ENCODE data around the gene FKBP3.

DNA sequence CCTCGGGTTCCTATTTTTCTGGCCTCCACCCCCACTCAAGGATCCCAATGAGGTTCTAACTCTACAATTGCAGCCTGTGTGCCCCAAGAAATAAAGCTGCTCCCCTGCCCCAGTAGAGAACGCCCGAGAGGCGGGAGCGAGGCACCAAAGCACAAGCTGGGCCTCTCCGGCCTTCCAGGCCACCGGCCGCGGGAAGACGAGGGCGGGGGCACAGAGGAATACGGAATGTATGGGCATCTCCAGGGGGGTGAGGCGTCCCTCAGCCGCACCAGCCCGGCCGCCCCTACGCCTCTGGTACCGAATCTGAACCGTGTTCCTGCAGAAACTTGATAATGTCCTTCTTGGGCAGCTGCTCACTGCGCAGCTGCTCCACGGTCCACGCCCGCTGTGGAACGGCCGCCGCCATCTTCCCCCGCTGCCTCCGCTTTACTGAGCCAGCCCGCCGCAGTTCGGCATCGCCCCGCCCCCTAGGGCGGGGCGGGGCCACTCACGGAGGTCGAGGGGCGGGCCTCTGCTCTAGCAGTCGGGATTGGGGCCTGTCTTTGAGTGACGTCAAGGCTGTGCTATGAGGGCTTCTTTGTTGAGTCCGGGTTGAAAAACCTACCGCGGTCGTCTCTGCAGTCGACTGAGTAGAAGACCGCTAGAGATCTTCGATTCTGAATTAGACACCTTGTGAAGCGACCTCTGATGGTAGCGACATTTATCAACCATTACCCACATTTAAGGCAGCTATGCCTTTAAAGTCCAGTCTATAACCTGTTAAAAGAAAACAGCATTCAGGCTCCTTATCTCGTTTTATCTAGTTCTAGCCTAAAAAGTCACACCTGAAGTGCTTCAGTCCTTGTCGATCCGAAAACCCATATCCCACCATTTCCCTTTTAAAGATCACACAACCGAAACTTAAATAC lies at the start of gene FKBP3:
- TF ChIP-seq EZH2phosphoT487 (IDR thresholded peaks at IDR 0.05; ENCODE audit: borderline replicate concordance, low read depth, low read length): no peak
- TF ChIP-seq, protein P1, sequence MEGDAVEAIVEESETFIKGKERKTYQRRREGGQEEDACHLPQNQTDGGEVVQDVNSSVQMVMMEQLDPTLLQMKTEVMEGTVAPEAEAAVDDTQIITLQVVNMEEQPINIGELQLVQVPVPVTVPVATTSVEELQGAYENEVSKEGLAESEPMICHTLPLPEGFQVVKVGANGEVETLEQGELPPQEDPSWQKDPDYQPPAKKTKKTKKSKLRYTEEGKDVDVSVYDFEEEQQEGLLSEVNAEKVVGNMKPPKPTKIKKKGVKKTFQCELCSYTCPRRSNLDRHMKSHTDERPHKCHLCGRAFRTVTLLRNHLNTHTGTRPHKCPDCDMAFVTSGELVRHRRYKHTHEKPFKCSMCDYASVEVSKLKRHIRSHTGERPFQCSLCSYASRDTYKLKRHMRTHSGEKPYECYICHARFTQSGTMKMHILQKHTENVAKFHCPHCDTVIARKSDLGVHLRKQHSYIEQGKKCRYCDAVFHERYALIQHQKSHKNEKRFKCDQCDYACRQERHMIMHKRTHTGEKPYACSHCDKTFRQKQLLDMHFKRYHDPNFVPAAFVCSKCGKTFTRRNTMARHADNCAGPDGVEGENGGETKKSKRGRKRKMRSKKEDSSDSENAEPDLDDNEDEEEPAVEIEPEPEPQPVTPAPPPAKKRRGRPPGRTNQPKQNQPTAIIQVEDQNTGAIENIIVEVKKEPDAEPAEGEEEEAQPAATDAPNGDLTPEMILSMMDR (conservative IDR thresholded peaks at IDR 0.05; ENCODE audit: low read length): peak; percentile 71

Measured in OCI-LY7 (cell line).